Glomerular endothelial cell (primary cell): Measurements from ENCODE around the gene RSRC2. TPM values are rescaled to one million over a fixed set of nuclear protein-coding genes. Genes with fewer than 3 reads are reported as not detected.
"Not testable (repeated sequence)": the region's sequence is repeated elsewhere in the genome, so short reads cannot be mapped to it uniquely, and the experiment has no call there.

Source experiments
- DNase-seq: peaks from one replicate; pipeline ENCODE4 v3.0.0-alpha.2; 2011; ENCODE audit warnings: low read depth, low spot score; ENCODE audit errors: extremely low read depth
- total RNA-seq: library from RNA; depleted of rRNA; stranded (reverse); fragments of >200 nt; gene quantifications from 2 replicates; pipeline ENCODE4 v1.2.3, GENCODE V29; 2015

Gene RSRC2
- total RNA-seq, 1 donor from 2014 or later: 42.0 TPM

DNA sequence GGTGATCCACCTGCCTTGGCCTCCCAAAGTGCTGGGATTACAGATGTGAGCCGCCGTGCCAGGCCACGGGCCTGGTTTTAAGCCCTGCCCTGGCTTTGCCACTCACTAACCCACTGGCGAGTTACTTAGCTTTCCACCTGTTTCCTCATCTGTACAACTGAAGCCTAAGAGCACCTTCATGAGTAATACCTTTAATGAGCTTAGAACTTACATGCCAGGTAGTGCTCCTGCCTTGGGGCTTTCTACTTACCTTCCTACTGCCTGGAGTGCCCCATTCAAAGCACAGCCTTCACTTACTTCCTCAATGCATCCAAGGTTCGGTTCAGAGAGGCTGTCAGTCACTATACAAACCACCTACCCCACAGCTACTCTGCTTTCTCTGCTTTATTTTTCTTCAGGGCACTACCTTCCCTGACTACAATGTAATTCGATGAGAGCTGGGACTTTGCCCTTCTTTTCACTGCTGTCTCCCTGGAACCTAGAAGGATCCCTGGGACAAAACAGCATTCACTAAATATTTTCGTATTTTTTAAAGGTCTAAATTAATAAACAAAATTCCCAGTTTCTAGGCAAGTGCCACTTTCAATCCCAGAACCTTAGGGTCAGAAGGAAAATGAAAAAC lies 39.8 kb downstream of the RSRC2 start:
- DNase-seq: no peak

DNA sequence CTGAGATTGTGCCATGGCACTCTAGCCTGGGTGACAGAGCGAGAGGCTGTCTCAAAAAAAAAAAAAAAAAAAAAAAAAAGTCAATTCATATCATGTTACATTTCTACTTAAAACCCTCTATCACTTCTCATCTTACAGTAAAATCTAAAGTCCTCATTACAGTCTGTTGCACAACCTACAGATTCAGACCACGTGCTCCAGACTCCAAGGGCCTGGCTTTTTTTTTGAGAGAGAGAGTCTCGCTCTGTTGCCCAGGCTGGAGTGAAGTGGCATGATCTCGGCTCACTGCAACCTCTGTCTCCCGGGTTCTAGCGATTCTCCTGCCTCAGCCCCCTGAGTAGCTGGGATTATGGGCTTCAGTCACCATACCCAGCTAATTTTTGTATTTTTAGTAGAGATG lies 40.4 kb downstream of the RSRC2 start:
- not testable (repeated sequence) for DNase-seq

DNA sequence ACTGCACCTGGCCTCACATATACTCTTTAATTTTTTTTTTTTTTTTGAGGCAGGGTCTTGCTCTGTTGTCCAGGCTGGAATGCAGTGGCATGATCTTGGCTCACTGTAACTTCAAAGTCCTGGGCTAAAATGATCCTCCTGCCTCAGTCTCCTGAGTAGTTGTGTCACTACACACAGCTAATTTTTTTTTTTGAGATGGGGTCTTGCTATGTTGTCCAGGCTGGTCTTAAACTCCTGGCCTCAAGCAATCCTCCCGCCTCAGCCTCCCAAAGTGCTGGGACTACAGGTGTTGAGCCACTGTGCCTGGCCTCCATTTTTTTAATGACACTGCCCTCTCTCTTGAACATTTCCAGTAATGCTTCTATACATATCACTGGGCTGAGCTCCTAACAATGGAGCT lies 42.4 kb downstream of the RSRC2 start:
- DNase-seq: not testable (repeated sequence)

DNA sequence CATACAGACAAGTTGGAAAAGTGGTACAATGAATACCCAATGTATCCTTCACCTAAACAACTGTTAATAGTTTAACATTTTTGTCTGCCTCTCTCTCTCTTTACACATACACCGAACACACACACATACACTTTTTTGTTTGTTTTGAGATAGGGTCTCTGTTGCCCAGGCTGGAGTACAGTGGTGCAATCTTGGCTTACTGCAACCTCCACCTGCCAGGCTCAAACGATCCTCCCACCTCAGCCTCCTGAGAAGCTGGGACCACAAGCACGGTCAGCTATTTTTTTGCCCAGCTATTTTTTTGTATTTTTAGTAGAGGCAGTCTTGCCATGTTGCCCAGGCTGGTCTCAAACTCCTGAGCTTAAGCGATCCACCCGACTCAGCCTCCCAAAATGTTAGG lies 42.8 kb downstream of the RSRC2 start:
- no peak for DNase-seq

DNA sequence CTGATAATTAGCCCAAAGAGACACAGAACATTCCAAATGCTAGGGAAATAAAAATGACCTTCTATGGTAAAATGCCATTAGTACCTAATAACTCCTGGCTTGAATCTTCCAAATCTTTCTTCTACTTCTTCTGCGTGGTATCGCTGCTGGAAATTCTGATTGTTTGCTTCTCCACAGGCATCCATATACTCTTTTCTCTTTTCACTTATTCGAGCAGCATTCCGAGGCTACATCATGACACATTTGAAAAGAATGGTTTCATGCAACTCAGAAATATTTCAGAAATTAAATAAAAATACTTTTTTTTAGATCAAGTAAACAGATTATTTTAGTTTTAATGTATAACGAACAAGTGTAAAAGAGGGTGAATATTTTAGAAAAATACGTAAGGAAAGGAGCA lies 44.9 kb downstream of the RSRC2 start:
- DNase-seq: no peak

DNA sequence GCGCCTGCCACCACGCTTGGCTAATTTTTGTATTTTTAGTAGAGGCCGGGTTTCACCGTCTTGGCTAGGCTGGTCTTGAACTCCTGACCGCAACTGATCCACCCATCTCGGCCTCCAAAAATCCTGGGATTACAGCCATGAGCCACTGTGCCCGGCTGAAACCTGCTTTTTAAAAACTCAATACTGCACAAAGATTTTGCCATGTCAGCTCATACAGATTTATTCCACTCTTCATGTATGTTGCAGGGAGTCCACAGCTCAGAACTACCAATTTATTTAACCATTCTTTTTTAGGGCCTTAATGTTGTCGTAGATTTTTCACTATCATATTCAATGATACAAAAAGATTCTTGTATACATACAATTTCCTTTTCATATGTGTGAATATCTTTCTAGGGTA lies 46.0 kb downstream of the RSRC2 start:
- no peak for DNase-seq

DNA sequence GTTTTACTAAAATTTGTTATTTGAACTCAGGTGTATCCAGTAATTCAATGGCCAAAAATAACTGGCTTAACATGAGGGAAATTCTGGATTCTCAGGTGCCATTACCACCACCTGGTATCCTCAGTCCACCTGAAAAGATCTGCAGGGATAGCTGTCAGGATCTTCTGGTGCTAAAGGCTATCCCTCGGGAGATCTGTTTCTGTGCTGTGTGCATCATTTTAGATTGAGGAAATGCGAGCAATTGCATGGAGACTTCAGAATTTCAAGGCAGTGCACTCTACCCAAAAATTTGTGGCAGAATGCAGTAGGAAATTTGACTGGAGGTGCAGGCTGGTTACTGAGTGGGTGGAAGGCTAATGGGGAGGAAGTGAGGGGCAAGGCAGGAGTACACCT lies 52.4 kb downstream of the RSRC2 start:
- no peak for DNase-seq

DNA sequence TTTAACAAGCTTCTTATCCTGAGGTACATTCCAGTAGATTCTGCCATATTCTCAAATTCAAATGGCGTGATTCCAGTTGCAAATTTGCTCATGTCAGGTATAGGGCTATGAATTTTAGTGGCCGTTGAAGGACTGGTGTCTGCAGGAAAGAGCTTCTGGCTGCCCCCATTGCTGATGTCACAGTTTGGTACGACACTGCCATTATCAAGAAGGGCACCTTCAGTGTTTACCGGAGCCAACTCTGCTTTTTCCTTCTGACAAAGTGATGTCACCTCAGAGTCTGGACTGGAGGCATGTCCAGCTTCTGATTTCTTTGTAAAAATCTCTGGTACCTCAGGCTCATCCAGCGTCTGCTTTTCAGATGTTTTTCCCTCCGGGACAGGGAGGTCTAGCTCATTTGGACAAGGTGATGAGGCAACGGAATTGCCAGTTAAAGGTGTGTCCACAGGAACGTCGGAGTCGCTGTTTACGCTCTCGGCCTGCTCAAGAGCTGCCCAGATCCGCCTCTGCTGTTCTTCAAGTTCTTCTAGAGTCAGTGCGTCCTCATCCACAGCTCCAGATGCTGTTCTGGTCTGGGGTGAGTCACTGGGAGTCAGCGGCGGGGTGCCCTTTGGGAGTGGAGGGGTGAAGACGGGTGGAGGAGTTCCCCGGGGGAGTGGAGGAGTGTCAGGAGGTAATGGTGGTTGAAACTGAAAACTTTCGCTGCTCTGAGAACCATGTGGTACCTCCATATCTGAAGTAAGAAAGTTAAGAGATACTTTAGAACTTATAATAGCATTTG lies 53.0 kb downstream of the RSRC2 start:
- DNase-seq: no peak

DNA sequence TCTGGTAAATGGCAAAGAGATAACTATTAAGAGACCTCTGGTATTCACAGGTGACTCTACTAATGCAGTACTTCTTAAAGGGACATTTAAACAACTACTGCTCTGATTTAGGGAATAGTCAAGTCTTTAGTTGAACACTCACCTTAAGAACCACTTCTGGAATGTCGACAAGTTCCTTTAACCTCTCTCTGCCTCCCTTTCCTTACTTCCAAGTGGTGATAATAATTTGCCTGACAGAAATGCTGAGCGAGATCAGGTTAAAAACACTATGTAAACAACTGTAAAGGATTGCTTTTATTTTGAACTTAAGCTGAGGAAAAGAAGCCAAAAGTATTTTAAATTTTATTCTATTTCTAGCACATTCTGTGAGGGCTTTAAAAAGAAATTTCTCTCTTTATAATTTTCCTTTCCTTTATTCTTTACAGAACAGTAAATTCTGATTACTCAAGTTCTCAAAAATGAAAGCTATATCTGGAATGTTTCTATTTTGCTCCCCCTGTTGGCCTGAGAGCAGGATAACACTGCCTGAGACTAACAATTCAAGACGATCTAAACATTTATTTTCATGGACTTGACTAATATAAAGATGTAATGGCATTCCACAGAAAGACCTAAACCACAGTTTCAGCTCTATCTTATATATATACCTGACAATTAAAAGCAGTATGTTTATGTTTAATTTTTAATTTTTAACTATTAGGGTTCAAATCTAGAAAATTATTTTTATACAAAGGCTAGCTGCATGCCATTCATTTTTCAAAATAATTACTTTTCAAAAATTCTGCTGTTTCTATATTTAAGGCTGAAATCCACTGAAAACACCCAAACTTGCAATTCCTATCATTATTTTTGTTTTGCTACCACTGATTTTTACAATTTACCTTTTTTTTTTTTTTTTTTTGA lies 55.2 kb downstream of the RSRC2 start:
- DNase-seq: peak; percentile 61

DNA sequence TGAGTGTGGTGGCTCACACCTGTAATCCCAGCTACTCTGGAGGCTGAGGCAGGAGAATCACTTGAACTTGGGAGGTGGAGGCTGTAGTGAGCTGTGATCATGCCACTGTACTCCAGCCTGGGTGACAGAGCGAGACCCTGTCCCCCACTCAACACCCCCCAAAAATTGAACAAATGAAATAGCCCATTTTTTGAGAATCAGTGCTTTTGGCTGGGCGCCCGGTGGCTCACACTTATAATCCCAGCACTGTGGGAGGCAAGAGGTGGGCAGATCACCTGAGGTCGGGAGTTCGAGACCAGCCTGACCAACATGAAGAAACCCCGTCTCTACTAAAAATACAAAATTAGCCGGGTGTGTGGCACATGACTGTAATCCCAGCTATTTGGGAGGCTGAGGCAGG lies 56.2 kb downstream of the RSRC2 start:
- DNase-seq: not testable (repeated sequence)

DNA sequence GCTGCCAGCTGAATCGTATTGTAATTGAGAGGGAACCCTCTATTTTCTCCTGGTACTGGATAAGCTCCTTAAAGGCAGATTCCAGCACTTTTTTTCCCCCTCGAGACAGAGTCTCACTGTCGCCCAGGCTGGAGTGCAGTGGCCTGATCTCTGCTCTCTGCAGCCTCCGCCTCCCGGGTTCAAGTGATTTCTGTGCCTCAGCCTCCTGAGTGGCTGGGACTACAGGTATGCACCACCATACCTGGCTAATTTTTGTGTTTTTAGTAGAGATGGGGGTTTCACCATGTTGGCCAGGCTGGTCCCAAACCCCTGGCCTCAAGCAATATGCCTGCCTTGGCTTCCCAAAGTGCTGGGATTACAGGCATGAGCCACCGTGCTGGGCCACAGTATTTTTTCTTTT lies 56.9 kb downstream of the RSRC2 start:
- DNase-seq: not testable (repeated sequence)

DNA sequence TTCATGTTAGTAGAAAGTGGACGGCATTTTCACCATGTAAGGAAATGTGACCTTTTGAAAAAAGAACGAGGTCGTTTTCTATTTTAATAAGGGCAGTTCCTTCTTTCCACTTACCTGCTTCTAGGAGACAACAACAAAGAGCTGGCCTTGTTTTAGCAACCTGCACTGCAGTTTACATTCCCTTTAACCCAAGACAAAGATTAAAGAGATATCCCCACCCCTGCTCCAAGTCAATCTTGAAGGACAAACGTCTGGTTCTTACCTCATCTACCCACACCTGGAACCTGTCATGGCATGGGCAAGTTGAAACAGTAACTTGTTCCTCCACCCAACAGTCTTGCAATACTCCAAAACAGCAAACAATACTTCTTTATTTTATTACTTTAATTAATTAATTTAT lies 58.8 kb downstream of the RSRC2 start:
- no peak for DNase-seq

DNA sequence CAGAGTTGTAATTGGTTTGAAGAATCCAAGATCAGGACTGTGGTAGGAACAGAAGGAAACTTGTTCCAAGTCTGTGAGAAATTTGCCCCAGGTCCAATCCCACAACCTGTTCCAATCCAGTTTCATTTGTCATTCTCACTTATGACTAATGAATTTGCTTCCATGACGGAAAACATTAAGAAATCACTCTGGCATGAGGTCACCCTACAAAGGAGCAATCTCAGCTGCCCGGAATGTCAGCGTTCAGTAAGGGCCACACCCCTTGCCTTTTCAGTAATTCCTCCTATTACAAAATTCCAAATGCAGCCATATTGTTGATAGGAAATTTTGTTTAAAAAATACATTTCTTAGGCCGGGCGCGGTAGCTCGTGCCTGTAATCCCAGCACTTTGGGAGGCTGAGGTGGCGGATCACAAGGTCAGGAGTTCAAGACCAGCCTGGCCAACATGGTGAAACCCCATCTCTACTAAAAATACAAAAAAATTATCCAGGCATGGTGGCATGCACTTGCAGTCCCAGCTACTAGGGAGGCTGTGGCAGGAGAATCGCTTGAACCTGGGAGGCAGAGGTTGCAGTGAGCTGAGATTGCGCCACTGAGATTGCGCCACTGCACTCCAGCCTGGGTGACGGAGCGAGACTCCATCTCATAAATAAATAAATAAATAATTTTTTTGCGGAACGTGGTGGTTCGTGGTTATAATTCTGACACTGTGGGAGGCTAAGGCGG lies 62.3 kb downstream of the RSRC2 start:
- DNase-seq: peak; percentile 80

DNA sequence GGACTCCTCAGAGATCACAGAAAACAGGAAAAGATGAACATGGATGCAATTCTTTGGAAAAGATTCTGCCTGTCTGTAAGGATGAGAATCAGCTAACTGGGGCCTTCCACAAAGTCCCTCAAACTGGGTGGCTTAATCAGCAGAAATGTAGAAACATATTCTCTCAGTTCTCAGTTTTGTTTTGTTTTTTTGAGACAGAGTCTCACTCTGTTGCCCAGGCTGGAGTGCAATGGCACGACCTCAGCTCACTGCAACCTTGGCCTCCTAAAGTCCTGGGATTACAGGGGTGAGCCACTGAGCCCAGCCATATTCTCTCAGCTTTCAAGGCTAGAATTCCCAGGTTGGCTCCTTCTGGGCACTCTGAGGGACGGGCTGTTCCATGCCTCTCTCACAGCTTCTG lies 66.1 kb downstream of the RSRC2 start:
- no peak for DNase-seq

DNA sequence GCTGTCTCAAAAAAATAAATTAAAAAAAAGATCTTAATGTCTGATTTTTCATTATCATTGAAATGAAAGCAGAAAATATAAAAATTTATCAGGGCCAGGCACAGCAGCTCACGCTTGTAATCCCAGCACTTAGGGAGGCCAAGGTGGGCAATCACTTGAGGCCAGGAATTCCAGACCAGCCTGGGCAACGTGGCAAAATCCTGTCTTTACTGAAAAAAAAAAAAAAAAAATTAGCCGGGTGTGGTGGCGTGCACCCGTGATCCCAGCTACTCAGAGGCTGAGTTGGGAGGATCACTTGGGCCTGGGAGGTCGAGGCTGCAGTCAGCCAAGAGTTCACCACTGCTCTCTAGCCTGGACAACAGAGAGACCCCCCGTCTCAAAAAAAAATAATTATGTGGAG lies 66.7 kb downstream of the RSRC2 start:
- DNase-seq: no peak

DNA sequence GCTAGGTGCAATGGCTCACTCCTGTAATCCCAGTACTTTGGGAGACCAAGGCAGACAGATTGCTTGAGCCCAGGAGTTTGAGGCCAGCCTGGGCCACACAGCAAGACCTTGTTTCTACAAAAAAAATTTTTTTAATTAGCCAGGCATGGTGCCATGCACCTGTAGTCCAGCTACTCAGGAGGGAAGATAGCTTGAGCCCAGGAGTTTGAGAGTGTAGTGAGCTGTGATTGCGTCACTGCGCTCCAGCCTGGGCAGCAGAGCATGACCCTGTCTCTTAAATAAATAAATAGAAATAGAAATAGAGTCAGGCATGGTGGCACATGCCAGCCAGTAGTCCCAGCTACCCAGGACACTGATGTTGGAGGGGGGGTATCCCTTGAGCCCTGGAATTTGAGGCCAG lies 67.5 kb downstream of the RSRC2 start:
- no peak for DNase-seq

DNA sequence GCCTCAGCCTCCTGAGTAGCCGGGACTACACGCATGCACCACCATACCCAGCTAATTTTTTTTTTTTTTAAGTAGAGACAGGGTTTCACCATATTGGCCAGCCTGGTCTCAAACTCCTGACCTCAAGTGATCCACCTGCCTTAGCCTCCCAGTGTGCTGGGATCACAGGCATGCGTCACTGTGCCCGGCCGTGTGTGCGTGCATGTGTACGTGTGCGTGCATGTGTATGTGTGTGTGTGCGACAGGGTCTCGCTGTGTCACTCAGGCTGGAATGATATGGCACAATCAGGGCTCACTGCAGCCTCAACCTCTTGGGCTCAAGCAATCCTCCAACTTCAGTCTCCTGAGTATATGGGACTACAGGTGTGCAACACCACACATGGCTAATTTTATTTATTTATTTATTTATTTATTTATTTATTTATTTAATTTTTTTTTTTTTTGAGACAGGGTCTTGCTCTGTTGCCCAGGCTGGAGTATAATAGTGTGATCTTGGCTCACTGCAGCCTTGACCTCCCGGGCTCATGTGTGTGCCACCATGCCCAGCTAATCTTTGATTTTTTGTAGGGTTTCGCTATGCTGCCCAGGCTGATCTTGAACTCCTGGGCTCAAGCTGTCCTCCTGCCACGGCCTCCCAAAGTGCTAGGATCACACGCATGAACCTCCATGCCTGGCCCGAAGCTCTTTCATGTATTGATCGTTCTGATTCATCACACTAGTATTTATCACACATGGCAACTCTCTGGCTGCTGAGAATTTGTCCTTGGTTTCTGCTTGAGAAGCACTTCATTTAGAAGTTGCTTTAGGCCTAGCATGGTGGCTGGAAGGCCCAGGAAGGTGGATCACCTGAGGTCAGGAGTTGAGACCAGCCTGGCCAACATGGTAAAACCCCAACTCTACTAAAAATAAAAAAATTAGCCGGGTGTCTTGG lies 68.4 kb downstream of the RSRC2 start:
- no peak for DNase-seq

DNA sequence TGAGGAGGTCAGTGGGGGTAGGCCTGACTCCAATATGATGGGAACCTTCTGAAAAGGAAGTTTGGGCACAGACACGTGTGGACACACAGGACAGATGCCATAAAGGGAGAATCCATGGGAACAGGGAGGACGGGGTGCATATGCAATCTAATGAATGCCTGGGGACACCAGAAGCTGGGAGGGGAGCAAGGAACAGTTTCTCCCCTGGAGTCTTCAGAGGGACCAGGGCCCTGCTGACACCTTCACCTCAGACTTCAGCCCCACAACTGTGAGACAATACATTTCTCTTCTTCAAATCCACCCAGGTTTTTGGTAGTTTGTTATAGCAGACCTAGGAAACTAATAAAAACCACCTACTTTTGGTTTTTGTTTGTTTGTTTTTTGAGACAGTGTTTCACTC lies 69.1 kb downstream of the RSRC2 start:
- no peak for DNase-seq

DNA sequence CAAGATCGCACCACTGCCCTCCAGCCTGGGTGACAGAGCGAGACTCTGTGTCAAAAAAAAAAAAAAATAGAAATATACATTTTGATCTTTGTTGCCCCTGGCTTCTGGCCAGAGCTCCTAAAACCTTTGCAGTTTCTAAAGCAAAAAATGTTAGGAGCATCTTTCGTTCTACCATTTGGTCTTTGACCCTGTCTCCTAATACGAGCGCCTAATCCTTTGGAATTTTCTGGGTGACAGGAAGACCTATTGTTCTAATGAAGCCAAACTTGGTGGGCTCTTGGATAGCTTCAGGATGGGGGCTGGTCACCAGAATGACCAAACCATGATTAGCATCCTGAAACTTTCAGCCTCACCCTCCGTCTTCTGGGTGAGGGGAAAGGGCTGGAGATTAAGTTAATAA lies 72.0 kb downstream of the RSRC2 start:
- no peak for DNase-seq

DNA sequence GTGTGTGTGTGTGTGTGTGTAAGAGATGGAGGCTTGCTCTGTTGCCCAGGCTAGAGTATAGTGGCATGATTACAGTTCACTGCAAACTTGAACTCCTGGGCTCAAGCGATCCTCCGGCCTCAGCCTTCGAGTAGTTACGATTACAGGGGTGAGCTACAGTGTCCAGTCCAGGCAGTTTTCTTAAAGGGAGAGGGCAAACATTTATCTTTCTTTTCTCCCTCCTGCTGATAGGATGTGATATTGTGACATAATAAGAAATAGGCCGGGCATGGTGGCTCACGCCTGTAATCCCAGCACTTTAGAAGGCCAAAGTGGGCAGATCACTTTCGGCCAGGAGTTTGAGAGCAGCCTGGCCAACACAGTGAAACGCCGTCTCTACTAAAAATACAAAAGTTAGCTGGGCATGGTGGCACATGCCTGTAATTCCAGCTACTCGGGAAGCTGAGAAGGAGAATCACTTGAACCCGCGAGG lies 72.5 kb downstream of the RSRC2 start:
- no peak for DNase-seq
